ENCODE data around the gene CNN2.

CNN2 gene

GRCh38 chr19:1025960-1026782 lies at the start of gene CNN2:
Gene CNN2, plus strand, starts transcription at chr19:1026608. Its CDS starts 54 bp downstream, at chr19:1026662.
- DNase-seq (ENCODE audit: low read depth in 2 of 2): peak in 1 of 2 donors; percentile 49

GRCh38 chr19:977058-977464 lies 49.3 kb upstream of the CNN2 start:
- DNase-seq (ENCODE audit: low read depth in 2 of 2): no peak

GRCh38 chr19:979318-979741 lies 47.1 kb upstream of the CNN2 start:
- no peak for DNase-seq (ENCODE audit: low read depth in 2 of 2)

- no peak for DNase-seq (ENCODE audit: low read depth in 2 of 2)
Measured at GRCh38 chr19:980133-980998, 46.0 kb upstream of the CNN2 start.

GRCh38 chr19:982567-983170 lies 43.7 kb upstream of the CNN2 start:
- peak; percentile 51 to 55 for DNase-seq (ENCODE audit: low read depth in 2 of 2)

- DNase-seq (ENCODE audit: low read depth in 2 of 2): peak; percentile 77
Measured at GRCh38 chr19:984165-984967, 42.0 kb upstream of the CNN2 start, which contains the start of gene WDR18. Gene WDR18, plus strand, starts transcription at chr19:984345. Its CDS starts 9 bp downstream, at chr19:984354.

- no peak for DNase-seq (ENCODE audit: low read depth in 2 of 2)
Measured at GRCh38 chr19:986083-986482, 40.3 kb upstream of the CNN2 start.

- no peak for DNase-seq (ENCODE audit: low read depth in 2 of 2)
Measured at GRCh38 chr19:988081-988480, 38.3 kb upstream of the CNN2 start.

GRCh38 chr19:988510-988909 lies 37.9 kb upstream of the CNN2 start:
- DNase-seq (ENCODE audit: low read depth in 2 of 2): no peak

- DNase-seq (ENCODE audit: low read depth in 2 of 2): no peak
Measured at GRCh38 chr19:989381-990081, 36.9 kb upstream of the CNN2 start.

GRCh38 chr19:990119-990571 lies 36.3 kb upstream of the CNN2 start:
- no peak for DNase-seq (ENCODE audit: low read depth in 2 of 2)

- no peak for DNase-seq (ENCODE audit: low read depth in 2 of 2)
Measured at GRCh38 chr19:990746-991145, 35.7 kb upstream of the CNN2 start.

- DNase-seq (ENCODE audit: low read depth in 2 of 2): peak in 1 of 2 donors; percentile 10
Measured at GRCh38 chr19:991174-991931, 35.1 kb upstream of the CNN2 start.

- no peak for DNase-seq (ENCODE audit: low read depth in 2 of 2)
Measured at GRCh38 chr19:991932-992669, 34.3 kb upstream of the CNN2 start.

GRCh38 chr19:992670-993055 lies 33.7 kb upstream of the CNN2 start:
- DNase-seq (ENCODE audit: low read depth in 2 of 2): no peak

GRCh38 chr19:993361-993830 lies 33.0 kb upstream of the CNN2 start:
- DNase-seq (ENCODE audit: low read depth in 2 of 2): no peak

- DNase-seq (ENCODE audit: low read depth in 2 of 2): no peak
Measured at GRCh38 chr19:993831-994393, 32.5 kb upstream of the CNN2 start.

GRCh38 chr19:994516-994915 lies 31.9 kb upstream of the CNN2 start:
- no peak for DNase-seq (ENCODE audit: low read depth in 2 of 2)

Data from stimulated activated CD8-positive, alpha-beta memory T cell treated with anti-CD3 and anti-CD28 coated beads, Interleukin-7, amount 100 ng/mL, for 1 hour (primary cell).